Hematopoietic multipotent progenitor cell treated with erythropoietin and hydrocortisone succinate and interleukin-3 and kit ligand, for 6 days (in vitro differentiated cells): Measurements from ENCODE around the gene NINJ2.
"Not testable (repeated sequence)": the region's sequence is repeated elsewhere in the genome, so short reads cannot be mapped to it uniquely, and the experiment has no call there.

ENCODE experiments used
- DNase-seq: peaks from one replicate; pipeline ENCODE4 v3.0.0-alpha.2; 2015

Gene NINJ2

DNA sequence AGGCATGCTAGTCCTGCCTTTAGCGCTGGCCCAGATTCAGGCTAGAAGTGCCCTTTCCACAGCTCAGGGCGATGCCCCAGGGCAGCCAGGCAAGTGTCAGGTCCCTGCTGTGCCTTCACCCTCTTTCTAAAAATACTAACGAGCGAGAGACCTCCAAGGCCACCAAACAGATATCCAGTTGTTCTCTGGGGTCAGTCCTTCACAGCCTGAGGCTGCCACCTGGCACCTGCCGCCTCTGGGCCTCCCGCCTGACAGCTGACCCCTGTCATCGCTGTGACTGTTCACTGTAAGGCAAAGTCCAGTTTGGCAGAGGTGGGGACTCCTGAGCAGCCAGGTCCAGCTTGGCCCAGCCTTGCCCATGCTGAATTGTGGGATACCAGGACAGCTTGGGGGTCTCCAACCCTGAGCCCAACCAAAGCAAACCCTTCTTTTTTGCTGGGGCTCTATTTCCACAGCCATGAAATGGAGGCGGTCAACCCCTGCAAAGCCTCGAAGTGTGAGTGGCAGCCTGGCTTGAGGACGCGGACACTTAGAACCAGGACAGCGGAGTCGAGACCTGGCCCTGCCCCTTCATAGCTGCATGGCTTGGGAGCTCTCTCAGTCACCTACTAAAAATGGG, 79.9 kb downstream of the NINJ2 start:
- DNase-seq: no peak

DNA sequence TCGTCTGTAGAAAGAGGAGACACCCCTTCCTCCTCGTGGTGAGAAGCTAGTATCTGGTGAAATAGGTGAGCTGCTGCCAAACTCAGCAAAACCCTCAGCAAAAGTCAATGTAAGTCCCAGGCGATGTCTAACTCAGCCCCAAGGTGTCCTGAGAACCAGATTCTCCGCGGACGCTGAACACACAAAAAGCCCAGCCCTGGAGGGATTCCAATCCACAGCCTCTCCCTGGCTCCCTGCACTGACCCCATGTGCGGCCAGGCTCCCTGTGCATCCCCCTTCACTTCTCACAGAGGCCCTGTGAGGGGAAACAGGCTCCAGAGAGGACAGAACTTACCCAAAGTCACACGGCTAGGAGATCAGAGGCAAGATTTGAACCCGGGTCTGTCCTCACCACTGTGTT, 81.5 kb downstream of the NINJ2 start:
- DNase-seq: no peak

DNA sequence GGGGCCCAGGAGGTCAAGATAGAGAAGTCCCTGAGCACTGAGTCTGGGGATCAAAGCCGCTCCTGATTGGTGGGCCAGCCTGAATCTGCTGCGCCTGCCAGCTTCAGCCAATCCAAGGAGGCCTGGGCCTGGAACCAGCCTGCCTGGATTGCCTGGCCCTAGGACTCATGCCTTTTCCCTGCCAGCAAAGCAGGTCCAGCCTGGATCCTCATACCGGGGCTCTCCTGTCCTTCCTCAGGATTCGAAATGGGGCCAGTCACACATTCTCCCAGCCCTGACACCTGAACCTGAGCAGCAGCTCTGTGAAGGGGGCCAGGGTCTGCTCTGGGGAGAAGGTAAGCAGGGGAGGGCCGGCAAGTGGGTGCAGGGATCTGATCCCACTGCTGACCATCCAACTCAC, 81.9 kb downstream of the NINJ2 start:
- DNase-seq: no peak

DNA sequence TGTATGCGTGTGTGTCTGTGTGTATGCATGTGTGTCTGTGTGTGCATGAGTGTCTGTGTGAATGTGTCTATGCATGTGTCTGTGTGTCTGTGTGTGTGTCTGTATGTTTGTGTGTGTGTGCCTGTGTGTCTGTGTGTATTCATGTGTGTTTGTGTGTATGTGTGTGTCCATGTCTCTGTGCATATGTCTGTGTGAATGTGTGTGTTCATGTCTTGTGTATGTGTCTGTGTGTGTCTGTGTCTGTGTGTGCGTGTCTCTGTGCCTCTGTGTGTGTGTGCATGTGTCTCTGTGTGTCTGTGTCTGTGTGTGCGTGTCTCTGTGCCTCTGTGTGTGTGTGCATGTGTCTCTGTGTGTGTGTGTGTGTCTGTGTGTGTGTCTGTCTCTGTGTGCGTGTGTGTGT, 82.4 kb downstream of the NINJ2 start:
- no peak for DNase-seq

DNA sequence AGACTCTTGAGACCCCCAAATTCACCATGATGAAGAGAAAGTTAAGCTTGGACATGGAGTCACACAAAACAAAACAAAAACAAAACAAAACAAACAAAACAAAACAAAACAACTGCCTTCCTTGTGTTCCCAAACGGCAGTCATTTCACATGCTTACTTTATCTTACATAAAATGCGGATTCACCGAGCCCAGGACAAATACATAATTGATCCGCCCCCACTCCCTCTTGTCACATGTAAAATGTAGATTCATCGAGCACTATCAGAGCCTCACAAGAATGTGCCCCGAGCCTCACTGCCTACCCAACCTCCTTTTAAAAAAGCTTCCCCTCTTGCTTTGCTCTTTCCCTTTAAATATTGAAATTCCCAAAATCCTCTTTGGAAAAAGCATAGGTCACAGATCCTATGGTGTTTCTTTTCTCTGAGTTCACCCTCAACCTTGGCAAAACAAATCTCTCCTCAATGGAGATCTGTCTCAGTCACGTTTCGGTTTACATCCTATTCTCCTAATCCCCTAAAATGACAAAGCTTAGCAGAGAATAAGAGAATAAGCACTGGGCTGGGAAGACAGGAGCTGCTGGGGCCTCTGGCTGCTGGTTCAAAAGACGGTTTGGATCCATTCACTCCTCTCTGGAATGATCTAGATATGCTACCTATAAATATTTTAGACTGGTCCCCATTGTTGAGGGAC, 83.7 kb downstream of the NINJ2 start:
- no peak for DNase-seq

DNA sequence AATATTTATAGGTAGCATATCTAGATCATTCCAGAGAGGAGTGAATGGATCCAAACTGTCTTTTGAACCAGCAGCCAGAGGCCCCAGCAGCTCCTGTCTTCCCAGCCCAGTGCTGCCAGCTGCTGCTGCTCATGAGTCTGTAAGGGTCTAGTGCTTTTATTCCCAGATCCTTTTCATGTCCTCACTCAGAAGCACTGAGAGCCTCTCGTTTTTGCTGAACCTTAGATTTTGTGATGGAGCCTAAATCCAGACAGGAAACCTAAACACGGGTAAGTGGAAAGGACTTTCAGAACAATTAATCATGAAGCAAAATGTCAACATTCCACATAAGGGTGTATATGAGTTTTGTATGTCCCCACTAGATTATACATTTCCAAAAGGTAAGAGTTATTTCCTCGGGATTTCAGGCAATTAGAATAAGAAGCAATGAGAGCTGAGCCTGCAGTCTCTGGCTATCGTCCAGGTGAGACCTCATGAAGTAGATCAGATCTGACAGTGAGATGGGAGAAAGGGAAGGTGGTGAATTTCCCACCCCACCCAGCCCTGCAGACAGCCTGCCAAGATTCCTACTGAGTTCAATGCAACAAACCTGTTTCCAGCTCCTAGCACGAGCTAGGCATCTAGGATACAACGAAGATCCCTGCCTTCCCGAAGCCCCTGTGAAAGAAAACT, 84.4 kb downstream of the NINJ2 start:
- DNase-seq: no peak

DNA sequence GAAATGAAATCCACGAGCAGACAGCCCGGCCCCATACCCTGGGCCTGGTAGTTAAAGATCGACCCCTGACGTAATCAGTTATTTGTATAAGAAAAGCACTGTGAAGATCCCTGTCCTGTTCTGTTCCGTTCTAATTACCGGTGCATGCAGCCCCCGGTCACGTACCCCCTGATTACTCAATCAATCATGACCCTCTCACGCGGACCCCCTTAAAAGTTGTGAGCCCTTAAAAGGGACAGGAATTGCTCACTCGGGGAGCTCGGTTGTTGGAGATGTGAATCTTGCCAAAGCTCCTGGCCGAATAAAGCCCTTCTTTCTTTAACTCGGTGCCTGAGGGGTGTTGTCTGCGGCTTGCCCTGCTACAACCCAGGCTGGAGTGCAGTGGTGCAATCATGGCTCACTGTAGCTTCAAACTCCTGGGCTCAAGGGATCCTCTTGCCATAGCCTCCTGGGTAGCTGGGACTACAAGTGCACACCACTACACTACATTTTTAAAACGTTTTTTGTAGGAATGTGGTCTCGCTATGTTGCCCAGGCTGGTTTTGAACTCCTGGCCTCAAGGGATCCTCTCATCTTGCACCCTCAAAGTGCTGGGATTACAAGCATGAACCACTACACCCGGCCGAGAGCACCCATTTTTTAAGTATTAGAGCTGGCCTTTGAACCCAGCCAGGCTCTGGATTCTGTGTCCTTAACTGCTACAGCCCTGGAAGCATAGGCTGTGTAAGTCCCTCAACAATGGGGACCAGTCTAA, 85.1 kb downstream of the NINJ2 start:
- DNase-seq: not testable (repeated sequence)

DNA sequence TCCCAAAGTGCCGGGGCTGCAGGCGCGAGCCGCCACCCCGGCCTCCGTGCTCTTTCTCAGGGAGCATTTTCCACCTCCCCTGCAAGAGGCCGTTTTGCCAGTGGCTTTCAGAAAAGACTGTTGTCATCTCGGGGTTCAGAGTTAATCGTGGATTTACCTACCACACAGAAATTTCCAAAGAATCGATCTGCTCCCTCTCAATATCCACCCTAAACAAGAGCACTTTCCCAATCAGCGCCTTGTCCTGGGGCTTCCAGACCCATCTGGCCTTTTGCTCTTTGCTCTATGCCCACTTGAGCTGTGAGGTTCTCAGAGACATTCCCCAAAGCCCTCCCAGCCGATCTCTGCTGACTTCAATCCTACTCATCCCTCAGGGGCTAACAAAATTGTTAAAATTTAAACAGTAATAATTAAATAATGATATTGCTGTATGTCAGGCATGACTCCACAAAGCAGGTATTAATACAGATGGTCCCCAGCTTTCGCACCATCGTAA, 86.6 kb downstream of the NINJ2 start:
- DNase-seq: no peak

DNA sequence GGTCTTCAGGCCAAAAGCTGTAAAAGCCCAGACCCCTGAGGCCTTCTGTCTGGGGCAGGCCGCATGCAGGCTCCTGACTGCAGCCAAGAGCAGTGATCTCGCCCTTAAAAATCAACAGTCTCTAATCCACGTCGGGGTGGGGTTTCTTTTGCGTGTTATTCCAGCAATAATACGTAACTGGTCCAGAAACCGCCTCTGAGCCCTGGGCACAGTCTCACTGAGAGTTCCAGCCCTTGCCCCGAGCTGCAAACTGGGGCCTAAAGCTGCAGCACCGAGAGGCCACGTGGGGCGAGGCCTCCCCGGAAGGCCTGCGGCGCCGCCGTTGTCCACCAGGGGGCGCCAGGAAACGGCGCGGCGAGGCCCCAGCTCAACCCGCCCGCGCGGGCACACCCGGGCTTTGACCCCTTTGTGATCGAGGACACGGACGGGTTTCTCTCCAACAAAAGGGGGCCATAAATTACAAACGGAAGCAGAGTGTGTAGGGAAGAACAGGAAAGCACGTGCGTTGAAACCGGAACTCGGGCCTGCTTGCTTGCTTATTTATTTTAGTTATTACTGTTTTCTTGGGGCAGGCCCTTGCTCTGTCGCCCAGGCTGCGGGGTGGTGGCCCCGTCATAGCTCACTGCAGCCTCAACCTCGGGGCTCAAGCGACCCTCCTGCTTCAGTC, 87.2 kb downstream of the NINJ2 start:
- peak; percentile 83 for DNase-seq

DNA sequence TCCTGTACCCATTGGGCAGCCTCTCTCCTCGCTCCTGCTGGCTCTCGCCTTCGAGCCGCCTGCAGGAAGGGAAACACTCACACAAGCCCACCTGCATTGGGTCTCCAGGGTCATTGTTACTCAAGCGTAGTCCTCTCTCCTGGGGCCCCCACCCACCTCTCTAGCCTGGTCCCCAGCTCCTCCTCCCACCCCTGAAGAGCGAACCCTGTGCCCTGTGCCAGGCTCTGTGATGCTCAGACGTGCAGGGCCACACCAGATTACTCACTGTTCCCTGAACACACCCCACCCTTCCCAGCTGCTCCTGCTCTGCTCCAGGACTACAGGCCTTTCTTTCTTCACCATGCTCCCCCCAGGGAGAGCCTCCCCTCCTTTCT, 88.1 kb downstream of the NINJ2 start:
- no peak for DNase-seq

DNA sequence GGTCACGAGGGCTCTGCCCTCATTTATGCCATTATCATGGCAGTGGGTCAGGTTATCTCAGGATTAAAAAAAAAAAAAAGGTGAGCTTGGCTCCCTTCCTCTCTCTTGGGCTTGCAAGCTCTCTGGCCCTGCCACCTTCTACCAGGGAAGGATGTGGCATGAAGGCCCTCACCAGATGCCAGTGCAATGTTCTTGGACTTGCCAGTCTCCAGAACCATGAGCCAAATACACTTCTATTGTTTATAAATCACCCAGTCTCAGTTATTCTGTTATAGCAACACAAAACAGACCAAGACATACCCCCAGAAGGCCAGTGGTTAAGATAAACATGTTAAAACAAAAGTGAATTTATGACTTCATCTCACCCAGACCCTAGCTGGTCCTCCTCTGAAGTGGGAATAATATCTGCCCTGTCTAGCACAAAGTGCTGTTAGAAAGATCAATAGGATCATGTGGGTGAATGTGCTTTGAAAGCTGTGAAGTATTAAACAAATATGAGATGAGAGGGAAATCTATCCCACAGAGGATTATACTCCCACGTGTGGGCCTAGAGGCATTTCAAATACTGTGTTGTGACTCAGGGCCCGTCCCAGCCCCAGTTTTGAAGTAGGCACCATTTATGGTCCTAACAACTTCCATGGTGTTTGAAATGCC, 88.6 kb downstream of the NINJ2 start:
- DNase-seq: no peak

DNA sequence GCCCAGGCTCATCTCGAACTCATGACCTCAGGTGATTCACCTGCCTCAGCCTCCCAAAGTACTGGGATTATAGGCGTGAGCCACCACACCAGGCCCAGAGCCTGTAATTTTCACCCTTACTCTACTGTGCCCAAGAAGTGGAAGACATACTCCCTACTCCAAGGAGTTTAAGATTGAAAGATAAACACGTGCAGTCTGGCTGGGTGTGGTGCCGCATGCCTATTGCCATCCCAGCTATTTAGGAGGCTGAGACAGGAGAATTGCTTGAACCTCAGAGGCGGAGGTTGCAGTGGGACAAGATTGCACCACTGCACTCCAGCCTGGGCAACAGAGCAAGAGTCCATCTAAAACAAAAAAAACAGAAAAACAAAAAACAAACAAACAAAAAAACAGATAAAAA, 90.0 kb downstream of the NINJ2 start:
- no peak for DNase-seq

DNA sequence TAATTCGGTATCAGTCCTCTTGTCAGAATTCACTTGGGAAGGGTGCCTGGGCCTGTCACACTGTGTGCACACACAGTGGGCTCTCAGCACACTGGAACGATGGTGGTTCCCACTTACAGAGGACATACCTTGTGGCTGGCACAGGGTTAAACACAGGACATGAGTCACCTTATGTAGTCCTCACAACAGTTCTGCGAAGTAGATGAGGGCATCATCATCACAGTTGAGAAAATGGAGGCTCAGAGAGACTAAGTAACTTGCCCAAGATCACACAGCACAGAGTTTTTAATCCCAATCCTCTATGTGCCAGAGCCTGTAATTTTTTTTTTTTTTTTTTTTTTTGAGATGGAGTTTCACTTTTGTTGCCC, 90.7 kb downstream of the NINJ2 start:
- no peak for DNase-seq

DNA sequence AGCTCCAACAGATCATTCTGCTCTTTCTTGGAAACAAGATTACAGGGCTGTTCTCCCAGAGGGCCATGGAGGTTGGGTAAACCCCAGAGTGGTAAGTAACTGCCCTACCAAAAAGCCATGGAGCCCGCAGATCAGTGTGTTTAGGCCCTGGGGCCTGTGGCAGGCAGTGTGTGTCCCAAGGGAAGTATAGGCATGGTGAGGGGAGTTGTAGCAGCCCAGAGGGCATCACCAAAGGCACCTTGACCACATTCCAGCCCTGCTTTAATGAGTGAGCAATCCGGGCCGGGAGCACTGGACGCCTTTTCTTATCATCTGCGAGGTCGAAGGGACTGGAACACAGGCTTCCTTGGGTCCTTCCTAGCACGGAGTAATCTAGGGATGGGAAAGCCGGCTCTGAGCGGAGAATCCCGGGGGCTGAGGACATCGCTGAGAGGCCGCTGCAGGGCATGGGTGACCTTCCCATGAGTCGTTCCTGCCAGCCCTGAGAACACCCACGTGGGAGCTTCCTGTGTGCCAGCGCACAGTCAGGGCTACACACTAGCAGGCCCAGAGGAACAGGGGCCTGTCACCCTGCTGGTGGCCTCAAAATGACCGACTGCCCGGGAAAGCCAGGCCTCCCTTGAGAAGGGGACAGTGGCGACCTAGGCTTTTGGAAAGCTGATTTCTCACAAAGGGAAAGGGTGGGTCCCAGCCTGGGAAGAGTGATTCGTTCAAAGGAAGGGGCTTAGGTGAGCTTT, 91.3 kb downstream of the NINJ2 start:
- no peak for DNase-seq

DNA sequence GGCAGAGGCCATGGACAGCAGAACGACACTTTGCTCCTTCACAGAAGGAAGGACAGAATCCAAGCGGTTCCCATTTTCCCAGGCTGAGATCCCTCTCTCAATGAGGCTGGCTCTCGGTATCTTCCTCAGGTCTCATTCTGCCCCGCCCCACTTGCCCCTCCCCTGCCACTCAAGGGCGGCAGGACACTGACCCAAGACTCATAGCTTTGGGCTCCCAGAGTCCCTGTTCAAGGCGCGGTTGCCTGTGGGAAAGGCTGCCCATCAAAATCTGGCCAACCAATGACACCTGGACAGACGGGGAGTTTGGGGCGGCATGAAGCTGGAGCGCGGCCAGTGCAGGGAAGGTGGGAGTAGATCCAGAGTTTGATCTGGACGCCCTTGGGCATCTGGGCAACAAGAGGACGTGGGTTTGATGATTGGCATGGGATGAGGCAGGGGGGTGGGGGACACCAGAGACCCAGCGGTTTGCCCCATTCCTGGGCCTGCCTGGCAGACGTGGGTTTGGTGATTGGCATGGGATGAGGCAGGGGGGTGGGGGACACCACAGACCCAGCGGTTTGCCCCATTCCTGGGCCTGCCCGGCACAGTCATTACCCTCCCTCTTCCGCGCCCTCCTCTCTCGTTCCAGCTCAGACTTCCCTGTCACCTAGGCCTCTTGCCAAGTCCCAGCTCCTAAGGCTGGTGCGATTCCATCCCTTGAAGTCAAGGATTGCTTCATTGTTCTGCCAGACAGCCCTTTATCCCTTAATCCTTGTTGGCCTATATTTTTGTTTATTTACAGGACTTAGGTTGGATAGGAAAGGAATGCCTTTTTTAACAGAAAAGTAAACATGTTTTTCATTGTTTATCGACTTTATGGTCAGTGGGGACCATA, 92.1 kb downstream of the NINJ2 start:
- DNase-seq: no peak

DNA sequence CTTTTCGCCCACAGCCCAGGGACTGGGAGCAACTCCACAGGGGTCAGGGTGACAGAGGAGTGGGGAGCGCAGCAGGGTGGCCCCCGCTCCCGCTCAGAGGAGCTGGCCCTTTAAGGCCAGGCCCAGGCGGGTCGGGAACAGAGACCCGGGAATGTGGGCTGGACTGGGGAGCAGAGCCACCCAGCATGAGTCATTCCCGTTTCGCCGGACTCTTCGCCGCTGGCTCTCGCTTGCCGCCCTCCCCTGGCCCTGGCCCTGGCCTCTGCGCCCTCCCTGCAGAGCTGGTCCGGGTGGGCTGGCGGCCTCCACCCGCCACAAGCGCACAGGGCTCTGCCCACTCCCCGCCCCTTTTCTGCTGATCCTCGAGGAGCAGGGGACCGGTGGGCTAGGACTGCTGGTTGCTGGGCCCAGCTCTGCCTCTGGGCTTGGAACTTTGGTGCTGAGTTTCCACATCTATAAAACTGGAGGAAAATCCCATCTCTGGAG, 92.8 kb downstream of the NINJ2 start:
- no peak for DNase-seq

DNA sequence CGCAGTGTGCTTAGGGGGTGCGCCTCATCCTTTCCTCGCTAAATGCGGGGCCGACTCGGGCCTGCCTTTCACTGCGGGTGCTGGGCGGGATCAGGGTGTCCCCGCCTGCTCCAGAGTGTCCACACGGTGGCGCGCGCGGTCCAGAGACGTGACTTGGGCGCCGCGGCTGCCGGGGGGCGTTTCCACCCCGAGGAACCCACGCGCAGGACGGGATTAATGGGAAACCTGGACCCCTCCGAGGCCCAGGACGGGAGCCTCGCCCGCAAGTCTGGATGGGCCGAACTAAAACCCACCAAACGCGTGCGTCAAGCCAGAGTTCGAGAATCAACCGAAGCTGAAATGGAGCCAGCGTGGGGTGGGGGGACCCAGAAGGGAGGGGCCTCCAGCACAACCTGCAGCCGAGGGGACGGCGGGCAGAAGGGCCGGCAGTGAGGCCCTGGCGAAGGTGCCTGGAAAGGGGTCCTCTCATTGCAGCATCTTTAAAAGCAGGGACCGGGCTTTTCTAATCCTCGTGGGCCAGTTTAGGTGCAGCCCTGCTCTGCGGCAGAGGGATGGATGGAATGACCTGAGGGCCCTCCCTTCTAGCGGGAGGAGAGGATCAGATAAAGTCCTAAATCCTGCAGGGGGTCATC, 93.3 kb downstream of the NINJ2 start:
- peak; percentile 92 for DNase-seq

DNA sequence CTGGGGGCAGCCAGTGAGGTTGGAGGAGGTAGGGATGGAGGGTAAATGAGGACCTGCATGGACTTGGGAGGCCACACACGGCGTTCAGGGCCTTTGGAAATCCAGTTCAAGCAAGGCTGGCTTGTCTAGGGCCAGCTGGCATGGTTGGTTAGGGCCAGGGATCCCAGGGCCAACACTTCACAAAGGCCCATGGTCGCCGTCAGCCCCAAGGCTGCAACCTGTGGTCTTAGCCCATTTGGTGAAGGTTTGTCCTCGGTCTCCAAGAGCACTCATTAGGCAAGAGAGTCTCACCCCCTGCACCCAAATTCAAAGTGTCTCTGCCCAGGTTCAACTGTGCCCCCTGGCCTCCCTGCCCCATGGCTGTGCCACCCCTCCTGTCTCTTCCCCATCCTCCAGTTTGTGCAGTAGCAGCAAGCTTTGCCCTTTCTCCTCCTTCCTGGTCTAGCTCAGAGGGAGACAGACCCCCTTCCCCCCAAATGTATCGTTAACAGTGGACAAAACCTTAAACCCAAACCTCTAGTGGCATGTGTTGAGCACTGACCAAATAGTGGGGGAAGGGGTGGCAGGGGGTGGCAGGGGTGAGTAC, 94.1 kb downstream of the NINJ2 start:
- no peak for DNase-seq

DNA sequence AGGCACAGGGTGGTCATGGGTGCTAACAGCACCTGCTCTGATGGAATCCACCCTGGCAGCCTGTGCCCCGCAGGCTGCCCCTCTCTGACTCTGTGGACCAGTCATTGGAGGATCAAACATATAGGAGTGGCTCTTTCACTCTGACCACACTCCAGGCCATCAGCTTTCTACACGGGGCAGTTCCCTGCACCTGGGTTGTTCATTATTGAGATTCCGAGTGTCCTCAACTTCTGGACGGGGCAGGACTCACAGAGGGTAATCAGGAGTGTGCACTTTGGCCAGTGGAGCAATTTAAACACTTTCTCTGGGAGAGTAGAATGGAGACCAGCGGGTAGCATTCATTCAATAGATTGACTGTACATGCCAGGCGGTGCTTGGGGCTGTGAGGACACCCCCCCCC, 94.8 kb downstream of the NINJ2 start:
- DNase-seq: no peak
